T-helper 2 cell treated with Interferon-gamma antibody and Interleukin-4, amounts not matched to agents 100 ng/mL and 5 ng/mL, for 36 hours (primary cell): ENCODE measurements around the gene PANK3. TPM values are rescaled to one million over a fixed set of nuclear protein-coding genes. Genes with fewer than 3 reads are reported as not detected.

Experiments
- intact Hi-C: fragments of 100-400 bp; cut with micrococcal nuclease; formaldehyde crosslinking; loops from one replicate; pipeline ENCODE4 v1.15.1; 2023
- total RNA-seq: library from RNA; stranded (reverse); gene quantifications from 2 replicates; pipeline ENCODE4 v1.2.3, GENCODE V29; 2022

Gene PANK3
- 46.8 and 57.6 TPM in 2 replicates for total RNA-seq

GRCh38 chr5:168578538-168579487 lies at the start of gene PANK3:
TSS of gene PANK3 (minus strand) at chr5:168579368. CDS start at chr5:168579283, 85 bp downstream.
- intact Hi-C loops = loop anchor here (1.0 kb wide), 3 partner anchors 93 to 1004 kb away; partner anchors contain the start of genes RARS1 and SPDL1

GRCh38 chr5:168624850-168625364 lies 45.7 kb upstream of the PANK3 start:
- intact Hi-C loops = no loop called here

GRCh38 chr5:168620807-168621206 lies 41.6 kb upstream of the PANK3 start:
- intact Hi-C loops = no loop called here

GRCh38 chr5:168614661-168615060 lies 35.5 kb upstream of the PANK3 start:
- intact Hi-C loops = no loop called here

DNA sequence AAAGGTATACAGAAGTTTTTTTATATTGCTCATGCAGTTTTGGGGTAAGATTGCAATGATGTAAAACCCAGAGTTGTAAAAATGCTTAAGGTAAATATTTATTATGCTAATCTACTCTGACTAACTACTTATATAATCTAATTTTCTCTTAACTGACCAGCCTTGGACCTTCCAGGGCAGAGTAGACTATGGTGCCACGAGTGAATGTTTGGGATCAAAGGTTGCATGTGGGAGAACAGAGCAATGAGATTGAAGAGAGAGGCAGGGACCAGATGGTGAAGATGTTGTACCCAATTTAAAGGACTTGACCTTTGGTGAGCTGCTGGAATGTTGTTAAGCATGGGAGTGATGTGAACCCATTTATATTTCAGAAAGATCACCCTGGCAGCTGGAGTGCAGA lies 34.8 kb upstream of the PANK3 start:
- intact Hi-C loops = no loop called here

DNA sequence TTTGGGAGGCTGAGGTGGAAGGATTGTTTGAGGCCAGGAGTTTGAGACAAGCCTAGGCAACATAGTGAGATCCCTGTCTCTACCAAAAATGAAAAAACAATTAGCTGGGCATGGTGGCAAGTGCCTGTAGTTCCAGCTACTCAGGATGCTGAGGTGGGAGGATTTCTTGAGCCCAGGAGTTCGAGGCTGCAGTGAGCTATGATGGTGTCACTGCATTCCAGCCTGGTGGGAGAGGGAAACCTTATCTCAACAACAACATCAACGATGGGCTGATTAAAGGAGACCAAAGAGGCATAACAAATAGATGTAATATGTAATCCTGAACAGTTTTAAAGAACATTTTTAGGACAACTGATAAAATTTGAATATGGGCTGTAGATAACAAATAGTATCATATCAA lies 34.2 kb upstream of the PANK3 start:
- intact Hi-C loops = no loop called here

DNA sequence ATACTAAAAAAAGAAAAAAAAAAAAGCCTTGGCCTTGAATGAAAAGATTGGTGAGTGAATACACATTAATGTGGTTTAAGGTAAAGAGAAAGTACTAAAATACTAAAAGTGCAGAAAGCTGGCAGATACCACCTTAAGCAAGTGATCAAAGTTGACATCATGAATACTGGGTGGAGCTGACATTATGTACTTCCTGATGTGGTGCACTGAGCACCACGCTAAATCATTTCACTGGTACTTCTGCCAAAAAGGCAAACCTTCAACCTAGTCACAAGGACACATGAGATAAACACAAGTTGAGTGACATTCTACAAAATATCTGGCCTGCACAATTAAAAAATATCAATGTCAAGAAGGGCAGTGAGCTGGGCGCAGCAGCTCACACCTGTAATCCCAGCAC lies 33.8 kb upstream of the PANK3 start:
- intact Hi-C loops = no loop called here

DNA sequence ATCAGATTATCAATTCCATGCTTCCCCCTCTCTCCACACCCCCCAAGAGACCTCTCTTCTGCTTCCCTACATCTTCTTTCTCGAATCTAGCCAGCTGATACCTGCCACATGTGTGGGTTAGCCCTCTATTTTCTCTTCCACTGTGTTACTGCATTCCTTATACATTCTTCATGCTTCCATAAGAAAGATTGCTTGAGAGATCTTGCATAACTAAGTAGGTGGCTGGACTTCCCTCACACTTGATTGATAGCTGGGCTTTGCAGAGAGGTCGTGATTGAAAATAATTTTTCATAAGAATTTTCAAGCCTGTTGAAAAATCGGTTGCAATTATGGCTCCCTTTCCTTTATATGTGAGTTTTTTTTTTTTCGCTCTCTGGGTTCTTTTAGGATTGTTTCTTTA lies 33.0 kb upstream of the PANK3 start:
- intact Hi-C loops = no loop called here

GRCh38 chr5:168611165-168611564 lies 32.0 kb upstream of the PANK3 start:
- intact Hi-C loops = no loop called here

DNA sequence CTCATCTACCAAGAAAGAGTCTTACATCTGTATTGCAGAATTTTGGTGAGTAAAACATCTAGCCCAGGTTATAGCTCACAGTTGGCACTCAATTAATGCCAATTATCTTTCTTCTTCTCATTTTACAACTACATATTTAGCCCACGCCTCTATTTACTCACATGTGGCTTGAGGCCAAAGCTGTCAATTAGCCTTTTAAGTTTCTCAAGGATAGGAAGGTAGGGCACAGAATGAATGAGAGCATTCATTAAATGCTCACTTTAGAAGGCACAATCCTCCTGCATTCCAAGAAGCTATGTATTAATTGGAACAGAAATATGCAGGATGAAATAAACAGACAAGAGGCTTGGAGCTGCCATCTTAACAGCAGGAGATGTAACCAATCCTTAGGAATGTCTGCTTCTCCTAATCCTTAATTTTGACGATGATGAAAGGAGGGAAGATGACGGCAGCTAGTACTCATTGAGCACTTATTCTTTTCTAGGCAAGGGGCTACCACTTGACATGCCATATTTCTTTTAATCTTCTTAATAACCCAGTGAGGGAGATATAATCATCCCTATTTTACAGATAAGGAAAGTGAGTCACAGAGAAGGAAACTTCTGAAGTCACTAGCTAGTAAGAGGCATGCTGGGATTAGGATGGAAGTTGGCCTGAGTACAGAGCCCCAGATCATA lies 30.8 kb upstream of the PANK3 start:
- intact Hi-C loops = no loop called here

- intact Hi-C loops = no loop called here
Measured at GRCh38 chr5:168608821-168609220, 29.7 kb upstream of the PANK3 start.

- intact Hi-C loops = no loop called here
Measured at GRCh38 chr5:168608386-168608785, 29.2 kb upstream of the PANK3 start.

DNA sequence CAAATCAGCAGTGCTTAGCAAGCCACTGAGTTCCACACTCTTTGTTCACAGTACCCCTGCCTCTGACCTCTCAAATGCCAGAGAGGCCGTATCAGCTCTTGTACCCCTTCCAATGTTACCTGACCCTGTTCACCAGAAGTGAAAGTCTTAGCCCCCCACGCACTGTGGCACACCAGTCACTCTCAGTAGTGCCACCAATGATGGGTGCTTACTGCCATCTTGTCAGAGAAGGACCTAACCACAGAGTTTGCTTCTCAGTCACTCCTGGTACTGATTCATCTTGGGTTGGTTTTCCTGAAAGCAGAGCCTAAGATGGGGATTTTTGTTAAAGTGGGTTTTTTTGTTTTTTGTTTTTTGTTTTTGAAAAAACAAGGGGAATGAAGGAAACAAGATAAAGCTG lies 28.8 kb upstream of the PANK3 start:
- intact Hi-C loops = no loop called here

- intact Hi-C loops = no loop called here
Measured at GRCh38 chr5:168606562-168606961, 27.4 kb upstream of the PANK3 start.

- intact Hi-C loops = no loop called here
Measured at GRCh38 chr5:168604436-168604835, 25.3 kb upstream of the PANK3 start.

DNA sequence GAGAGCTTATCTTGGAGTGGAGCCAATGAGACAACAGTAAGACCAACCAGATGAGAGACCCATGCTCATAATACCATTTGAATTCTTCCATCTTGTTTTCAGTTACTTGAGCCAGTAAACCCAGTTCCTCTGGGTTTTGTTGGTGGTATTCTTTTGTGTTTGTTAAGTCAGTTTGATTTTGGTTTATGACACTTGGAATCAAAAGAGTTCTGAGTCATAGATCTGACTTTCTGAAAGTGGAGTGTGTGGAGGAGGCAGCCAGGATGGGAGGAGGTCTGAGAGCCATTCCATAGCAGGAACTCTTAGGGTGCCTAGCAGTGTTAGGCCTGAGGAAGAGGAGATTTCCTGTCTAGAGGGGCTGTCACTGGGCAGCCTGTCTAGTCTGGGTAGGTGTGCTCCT lies 24.6 kb upstream of the PANK3 start:
- intact Hi-C loops = no loop called here

GRCh38 chr5:168602517-168602916 lies 23.3 kb upstream of the PANK3 start:
- intact Hi-C loops = no loop called here

GRCh38 chr5:168601972-168602371 lies 22.8 kb upstream of the PANK3 start:
- intact Hi-C loops = no loop called here

- intact Hi-C loops = no loop called here
Measured at GRCh38 chr5:168600409-168600808, 21.2 kb upstream of the PANK3 start.

DNA sequence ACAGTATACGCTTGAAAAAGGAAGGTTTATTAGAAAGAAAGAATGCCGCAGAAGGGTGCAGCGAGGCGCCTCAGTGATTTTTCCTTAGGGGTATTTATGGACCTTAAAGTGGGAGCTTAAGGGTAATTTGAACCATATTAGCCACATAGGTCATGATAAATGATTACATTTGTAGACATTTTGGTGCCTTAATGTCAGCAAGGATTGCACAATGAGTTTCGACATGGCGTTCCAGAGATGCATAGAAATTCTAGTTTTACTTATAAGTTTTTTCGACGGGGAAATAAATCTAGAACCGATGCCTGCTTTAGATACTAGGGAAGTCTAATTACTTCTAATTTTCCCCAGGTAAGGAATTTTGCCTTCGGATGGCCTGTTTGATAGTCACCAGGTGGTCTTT lies 20.7 kb upstream of the PANK3 start:
- intact Hi-C loops = no loop called here

GRCh38 chr5:168598639-168599038 lies 19.5 kb upstream of the PANK3 start:
- intact Hi-C loops = no loop called here

DNA sequence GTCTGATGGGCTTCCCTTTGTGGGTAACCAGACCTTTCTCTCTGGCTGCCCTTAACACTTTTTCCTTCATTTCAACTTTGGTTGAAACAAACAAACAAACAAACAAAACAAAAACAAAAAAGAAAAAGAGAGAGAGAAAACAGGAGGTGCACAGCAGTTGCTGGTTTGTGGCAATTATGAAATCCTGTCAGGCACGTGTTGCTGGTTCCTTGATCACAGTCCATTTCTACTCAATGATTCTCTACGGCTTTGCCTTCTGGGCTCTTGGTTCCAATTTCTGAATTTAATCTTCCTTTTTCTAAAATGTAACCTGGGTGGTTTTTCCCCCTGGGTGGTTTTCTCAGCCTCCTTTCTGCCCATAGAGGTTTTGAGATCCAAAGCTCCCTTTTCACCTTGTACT lies 17.8 kb upstream of the PANK3 start:
- intact Hi-C loops = no loop called here
